Measurements from ENCODE around the gene PVRIG.
"Not testable (repeated sequence)": the region's sequence is repeated elsewhere in the genome, so short reads cannot be mapped to it uniquely, and the experiment has no call there.

The PVRIG gene

GRCh38 chr7:100195222-100195621 is 24.5 kb upstream of the PVRIG start:
- DNase-seq (ENCODE audit: low spot score), result no peak

GRCh38 chr7:100195901-100196322 is 23.8 kb upstream of the PVRIG start:
- not testable (repeated sequence) for DNase-seq (ENCODE audit: low spot score)

- no peak for DNase-seq (ENCODE audit: low spot score)
Observed at GRCh38 chr7:100198266-100198665, 21.5 kb upstream of the PVRIG start.

- DNase-seq (ENCODE audit: low spot score), result no peak
Observed at GRCh38 chr7:100200693-100201092, 19.1 kb upstream of the PVRIG start.

GRCh38 chr7:100204454-100204853 is 15.3 kb upstream of the PVRIG start:
- DNase-seq (ENCODE audit: low spot score), result no peak

- no peak for DNase-seq (ENCODE audit: low spot score)
Observed at GRCh38 chr7:100208911-100209408, 10.8 kb upstream of the PVRIG start.

- DNase-seq (ENCODE audit: low spot score), result no peak
Observed at GRCh38 chr7:100209493-100209892, 10.3 kb upstream of the PVRIG start.

GRCh38 chr7:100210805-100211204 is 8.9 kb upstream of the PVRIG start:
- DNase-seq (ENCODE audit: low spot score), result no peak

GRCh38 chr7:100211342-100211780 is 8.4 kb upstream of the PVRIG start:
- no peak for DNase-seq (ENCODE audit: low spot score)

GRCh38 chr7:100212631-100213286 is 7.0 kb upstream of the PVRIG start:
- DNase-seq (ENCODE audit: low spot score), result no peak

- no peak for DNase-seq (ENCODE audit: low spot score)
Observed at GRCh38 chr7:100213672-100214071, 6.1 kb upstream of the PVRIG start.

- not testable (repeated sequence) for DNase-seq (ENCODE audit: low spot score)
Observed at GRCh38 chr7:100214356-100214755, 5.4 kb upstream of the PVRIG start.

- DNase-seq (ENCODE audit: low spot score), result no peak
Observed at GRCh38 chr7:100215895-100216294, 3.9 kb upstream of the PVRIG start.

GRCh38 chr7:100217934-100218333 is 1.8 kb upstream of the PVRIG start:
- DNase-seq (ENCODE audit: low spot score), result not testable (repeated sequence)

- DNase-seq (ENCODE audit: low spot score), result no peak
Observed at GRCh38 chr7:100219271-100219737, 445 bp upstream of the PVRIG start.

- DNase-seq (ENCODE audit: low spot score), result no peak
Observed at GRCh38 chr7:100220586-100221230, 959 bp downstream of the PVRIG start.

GRCh38 chr7:100221231-100221718 is 1.5 kb downstream of the PVRIG start:
- no peak for DNase-seq (ENCODE audit: low spot score)

- no peak for DNase-seq (ENCODE audit: low spot score)
Observed at GRCh38 chr7:100221767-100222444, 2.2 kb downstream of the PVRIG start.

GRCh38 chr7:100222445-100223132 is 2.8 kb downstream of the PVRIG start:
- no peak for DNase-seq (ENCODE audit: low spot score)

GRCh38 chr7:100223376-100223927 is 3.7 kb downstream of the PVRIG start:
- DNase-seq (ENCODE audit: low spot score), result not testable (repeated sequence)

- DNase-seq (ENCODE audit: low spot score), result not testable (repeated sequence)
Observed at GRCh38 chr7:100224891-100225290, 5.1 kb downstream of the PVRIG start.

Data from COLO829 (cell line).